ENCODE data around the gene ATG9A. TPM values are rescaled to one million over a fixed set of nuclear protein-coding genes. Genes with fewer than 3 reads are reported as not detected.

The ATG9A gene
- total RNA-seq, 1 experiment from 2014 or later, result 35.3 TPM

DNA sequence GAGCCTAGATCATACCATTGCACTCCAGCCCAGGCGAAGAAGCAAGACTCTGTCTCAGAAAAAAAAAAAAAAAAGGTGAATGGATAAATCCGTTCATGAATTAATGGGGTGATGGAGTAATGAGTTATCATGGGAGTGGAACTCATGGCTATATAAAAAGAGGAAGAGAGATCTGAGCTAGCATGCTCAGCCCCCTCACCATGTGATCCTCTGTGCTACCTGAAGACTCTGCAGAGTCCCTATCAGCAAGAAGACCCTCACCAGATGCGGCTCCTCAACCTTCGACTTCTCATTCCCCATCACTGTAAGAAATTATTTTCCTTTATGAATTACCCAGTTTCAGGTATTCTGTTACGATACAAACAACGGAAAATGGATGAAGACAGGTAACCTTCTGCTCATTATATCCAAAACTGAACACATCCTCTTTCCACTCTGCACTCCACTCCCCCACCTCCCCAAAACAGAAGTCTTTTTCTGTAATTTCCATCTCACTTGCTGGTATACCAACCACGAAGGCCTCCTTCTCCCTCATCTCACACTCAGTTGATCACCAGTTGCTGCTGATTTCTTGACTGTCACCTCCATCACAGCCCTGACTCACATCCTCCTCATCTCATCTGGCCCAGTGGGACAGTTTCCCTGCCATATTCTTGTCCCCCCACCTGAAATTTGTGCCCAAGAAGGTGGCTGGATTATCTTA, 42.5 kb downstream of the ATG9A start:
- Histone ChIP-seq H3K9me3 (replicated peaks) (no peaks in the 10 kb centered on the region), H3K27me3 (no peaks in the 10 kb centered on the region), H3K36me3 (peaks cover 11% of the 10 kb centered on the region; the same call in 1 of the 2 replicates), H3K4me1 (no peaks in the 10 kb centered on the region), H3K4me3 (no peak overlapping the region), H3K27ac (no peak overlapping the region)
- DNase-seq, result no peak

DNA sequence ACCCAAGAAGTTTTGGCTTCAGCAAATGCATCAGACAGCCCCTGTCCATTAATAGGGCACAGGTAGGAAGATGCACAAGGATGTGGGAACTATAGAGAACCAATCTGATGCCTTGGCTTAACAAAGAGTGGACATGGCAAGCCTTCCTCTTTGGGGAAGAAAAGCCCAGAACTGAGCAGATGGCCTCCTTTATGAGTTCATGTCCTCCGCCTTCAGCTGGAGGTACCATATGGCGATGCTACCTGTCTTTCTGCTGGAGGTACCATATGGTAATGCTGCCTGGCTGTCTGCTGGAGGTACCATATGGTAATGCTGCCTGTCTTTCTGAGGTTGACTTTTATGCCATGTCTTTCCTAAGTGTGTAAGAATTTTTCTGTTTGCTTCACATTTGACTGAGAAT, 45.3 kb downstream of the ATG9A start:
- H3K27me3 ChIP-seq, result no peaks in the 10 kb centered on the region
- H3K4me3 ChIP-seq, result no peak overlapping the region
- H3K27ac ChIP-seq, result no peak overlapping the region
- no peaks in the 10 kb centered on the region for H3K9me3 ChIP-seq (replicated peaks)
- H3K4me1 ChIP-seq, result 0 out of 2 replicates have a peak, but pooled peaks cover 2% of the 10 kb centered on the region
- DNase-seq, result no peak
- peaks cover 15% of the 10 kb centered on the region; the same call in 1 of the 2 replicates for H3K36me3 ChIP-seq

DNA sequence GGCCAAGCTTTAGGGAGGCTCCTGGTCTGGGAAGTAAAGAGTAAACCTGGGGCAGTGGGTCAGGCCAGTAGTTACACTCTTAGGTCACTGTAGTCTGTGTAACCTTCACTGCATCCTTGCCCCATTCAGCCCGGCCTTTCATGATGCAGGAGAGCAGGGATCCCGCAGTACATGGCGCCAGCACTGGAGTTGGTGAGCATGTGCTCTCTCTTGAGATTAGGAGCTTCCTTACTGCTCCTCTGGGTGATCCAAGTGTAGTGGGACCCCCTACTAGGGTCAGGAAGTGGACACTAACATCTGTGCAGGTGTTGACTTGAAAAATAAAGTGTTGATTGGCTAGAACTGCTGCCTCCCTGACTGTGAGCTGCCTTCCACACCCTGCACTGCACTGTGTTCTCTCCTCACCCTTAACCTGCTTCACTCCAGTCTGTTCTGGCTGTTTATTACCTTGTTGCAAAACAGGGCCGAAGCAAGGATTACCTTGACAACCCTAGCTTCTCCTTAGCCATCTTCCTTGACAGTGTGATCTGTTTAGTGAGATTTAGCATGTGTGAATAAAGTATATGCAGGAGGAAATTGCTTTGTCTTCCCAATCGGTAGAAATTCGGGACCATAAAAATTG, 46.2 kb downstream of the ATG9A start:
- H3K36me3 ChIP-seq, result peaks cover 15% of the 10 kb centered on the region; the same call in 1 of the 2 replicates

DNA sequence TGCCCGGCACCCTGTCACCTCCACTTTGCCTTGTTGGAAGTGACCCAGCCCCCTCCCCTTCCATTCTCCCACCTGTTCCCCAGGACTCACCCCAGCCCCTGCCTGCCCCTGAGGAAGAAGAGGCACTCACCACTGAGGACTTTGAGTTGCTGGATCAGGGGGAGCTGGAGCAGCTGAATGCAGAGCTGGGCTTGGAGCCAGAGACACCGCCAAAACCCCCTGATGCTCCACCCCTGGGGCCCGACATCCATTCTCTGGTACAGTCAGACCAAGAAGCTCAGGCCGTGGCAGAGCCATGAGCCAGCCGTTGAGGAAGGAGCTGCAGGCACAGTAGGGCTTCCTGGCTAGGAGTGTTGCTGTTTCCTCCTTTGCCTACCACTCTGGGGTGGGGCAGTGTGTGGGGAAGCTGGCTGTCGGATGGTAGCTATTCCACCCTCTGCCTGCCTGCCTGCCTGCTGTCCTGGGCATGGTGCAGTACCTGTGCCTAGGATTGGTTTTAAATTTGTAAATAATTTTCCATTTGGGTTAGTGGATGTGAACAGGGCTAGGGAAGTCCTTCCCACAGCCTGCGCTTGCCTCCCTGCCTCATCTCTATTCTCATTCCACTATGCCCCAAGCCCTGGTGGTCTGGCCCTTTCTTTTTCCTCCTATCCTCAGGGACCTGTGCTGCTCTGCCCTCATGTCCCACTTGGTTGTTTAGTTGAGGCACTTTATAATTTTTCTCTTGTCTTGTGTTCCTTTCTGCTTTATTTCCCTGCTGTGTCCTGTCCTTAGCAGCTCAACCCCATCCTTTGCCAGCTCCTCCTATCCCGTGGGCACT, 46.9 kb downstream of the ATG9A start:
- no peaks in the 10 kb centered on the region for H3K9me3 ChIP-seq (replicated peaks)
- no peaks in the 10 kb centered on the region for H3K27me3 ChIP-seq
- DNase-seq, result no peak
- H3K36me3 ChIP-seq, result peaks cover 15% of the 10 kb centered on the region; the same call in 1 of the 2 replicates
- 0 out of 2 replicates have a peak, but pooled peaks cover 5% of the 10 kb centered on the region for H3K4me1 ChIP-seq
- H3K27ac ChIP-seq, result no peak overlapping the region
- no peak overlapping the region for H3K4me3 ChIP-seq

More for the DNA sequence above, 46.2 kb downstream of the ATG9A start:
- H3K4me1 ChIP-seq, result 0 out of 2 replicates have a peak, but pooled peaks cover 5% of the 10 kb centered on the region
- no peak for DNase-seq
- no peak overlapping the region for H3K4me3 ChIP-seq
- no peaks in the 10 kb centered on the region for H3K27me3 ChIP-seq
- no peak overlapping the region for H3K27ac ChIP-seq
- H3K9me3 ChIP-seq (replicated peaks), result no peaks in the 10 kb centered on the region

GRCh38 chr2:219181531-219181930, 47.9 kb downstream of the ATG9A start:
- no peak overlapping the region for H3K27ac ChIP-seq
- no peak overlapping the region for H3K4me3 ChIP-seq
- 0 out of 2 replicates have a peak, but pooled peaks cover 5% of the 10 kb centered on the region for H3K4me1 ChIP-seq
- H3K36me3 ChIP-seq, result peaks cover 15% of the 10 kb centered on the region; the same call in 1 of the 2 replicates
- no peaks in the 10 kb centered on the region for H3K27me3 ChIP-seq
- DNase-seq, result no peak
- H3K9me3 ChIP-seq (replicated peaks), result no peaks in the 10 kb centered on the region

GRCh38 chr2:219180961-219181360, 48.5 kb downstream of the ATG9A start:
- Histone ChIP-seq H3K9me3 (replicated peaks) (no peaks in the 10 kb centered on the region), H3K27ac (no peak overlapping the region), H3K27me3 (no peaks in the 10 kb centered on the region), H3K36me3 (peaks cover 15% of the 10 kb centered on the region; the same call in 1 of the 2 replicates), H3K4me3 (no peak overlapping the region), H3K4me1 (0 out of 2 replicates have a peak, but pooled peaks cover 5% of the 10 kb centered on the region)
- DNase-seq, result no peak

DNA sequence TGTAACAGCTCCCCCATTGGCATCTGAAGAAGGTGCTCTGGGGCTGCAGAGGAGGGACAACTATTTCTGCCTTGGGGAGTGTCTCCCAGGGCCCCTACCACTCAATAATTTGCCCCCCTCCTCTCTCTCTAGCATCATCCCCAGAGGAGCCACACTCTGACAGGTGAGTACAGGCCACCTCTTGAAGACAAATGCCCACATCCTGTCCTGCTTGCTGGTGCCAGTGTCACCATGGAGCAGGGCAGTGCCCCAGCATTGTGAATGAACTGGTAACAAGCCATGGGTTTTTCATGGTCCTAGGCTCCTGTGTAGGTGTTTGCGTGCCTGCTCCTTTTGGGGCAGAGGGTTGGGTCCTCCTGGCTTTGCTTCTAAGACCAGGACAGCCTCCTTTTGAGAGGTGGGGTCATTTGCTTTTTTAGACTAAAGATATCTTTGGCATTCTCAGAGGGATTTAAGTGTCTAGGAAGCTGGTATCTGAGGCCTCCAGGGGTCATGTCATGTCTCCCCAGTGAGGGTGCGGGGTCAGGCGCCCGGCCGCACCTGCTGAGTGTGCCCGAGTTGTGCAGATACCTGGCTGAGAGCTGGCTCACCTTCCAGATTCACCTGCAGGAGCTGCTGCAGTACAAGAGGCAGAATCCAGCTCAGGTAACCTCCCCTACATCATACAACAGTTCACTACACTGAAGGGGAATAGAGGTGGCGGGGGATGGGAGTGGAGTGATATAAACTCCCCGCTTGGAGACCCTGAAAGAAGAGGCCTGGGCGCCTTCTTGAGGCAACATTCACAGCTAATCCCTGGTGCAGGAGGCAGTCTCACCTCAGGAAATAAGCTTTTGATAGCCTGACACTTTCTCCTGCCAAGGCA, 49.6 kb downstream of the ATG9A start:
- Histone ChIP-seq H3K4me1 (0 out of 2 replicates have a peak, but pooled peaks cover 5% of the 10 kb centered on the region), H3K36me3 (peaks cover 15% of the 10 kb centered on the region; the same call in 1 of the 2 replicates), H3K4me3 (no peak overlapping the region), H3K27me3 (no peaks in the 10 kb centered on the region), H3K27ac (no peak overlapping the region), H3K9me3 (replicated peaks) (no peaks in the 10 kb centered on the region)
- no peak for DNase-seq

GRCh38 chr2:219178377-219179175, 50.9 kb downstream of the ATG9A start:
- Histone ChIP-seq H3K4me3 (peak overlapping the region; percentile 85), H3K27me3 (no peaks in the 10 kb centered on the region), H3K4me1 (0 out of 2 replicates have a peak, but pooled peaks cover 5% of the 10 kb centered on the region), H3K27ac (no peak overlapping the region; the same call in 1 of the 2 replicates), H3K9me3 (replicated peaks) (no peaks in the 10 kb centered on the region), H3K36me3 (peaks cover 13% of the 10 kb centered on the region; the same call in 1 of the 2 replicates)
- DNase-seq, result peak; percentile 32 to 38

DNA sequence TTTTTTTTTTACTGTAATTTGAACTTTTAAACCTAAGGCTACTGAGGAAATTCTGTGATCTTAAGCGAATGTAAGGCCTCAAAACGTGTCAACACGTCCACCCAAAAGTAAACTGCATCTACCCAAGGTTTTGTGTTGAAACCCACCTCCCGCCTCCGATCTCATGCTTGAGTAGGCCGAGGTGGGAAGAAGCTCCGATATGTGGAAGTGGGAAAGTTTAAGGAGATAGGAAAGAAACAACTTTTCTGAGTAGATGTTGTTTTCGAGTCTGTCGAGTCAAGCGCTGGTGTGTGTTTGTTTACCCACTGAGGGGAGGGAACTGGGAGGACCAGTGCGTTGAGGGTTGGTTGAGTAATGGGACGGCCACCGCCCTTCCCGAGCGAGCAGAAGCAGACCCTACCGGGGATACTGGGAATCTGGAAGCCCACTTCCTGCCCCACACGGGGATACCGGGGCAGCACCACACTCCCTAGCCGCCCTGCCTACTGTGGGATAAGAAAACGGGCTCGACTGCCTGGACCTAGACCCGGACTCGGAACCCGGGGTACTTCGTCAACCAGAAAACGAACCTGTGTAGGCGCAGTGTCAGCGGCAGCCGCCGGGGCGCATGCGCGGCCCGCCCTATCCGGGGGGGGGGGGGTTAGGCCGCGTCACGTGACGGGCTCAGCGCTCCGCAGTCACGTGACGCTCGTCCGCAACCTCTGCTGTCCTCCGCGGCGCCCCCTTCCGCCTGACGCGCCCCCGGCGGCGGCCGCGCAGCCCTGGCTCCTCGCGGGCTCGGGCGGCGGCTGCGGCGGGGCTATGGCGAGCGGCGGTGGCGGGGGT, 51.7 kb downstream of the ATG9A start, which contains the start of gene RETREG2:
TSS of gene RETREG2 (plus strand) at position 724 of the 825 bp plus-strand sequence. CDS start at position 802, 78 bp downstream.
- peak within 1 kb of the TSS; percentile 85 for H3K4me3 ChIP-seq
- 0 out of 2 replicates have a peak, but pooled peaks cover 5% of the 10 kb centered on the region for H3K4me1 ChIP-seq
- peaks cover 8% of the 10 kb centered on the region; the same call in 1 of the 2 replicates for H3K36me3 ChIP-seq
- peak; percentile 77 to 89 for DNase-seq
- H3K27me3 ChIP-seq, result no peaks in the 10 kb centered on the region
- H3K9me3 ChIP-seq (replicated peaks), result no peaks in the 10 kb centered on the region
- H3K27ac ChIP-seq, result peak within 1 kb of the TSS; percentile 54

DNA sequence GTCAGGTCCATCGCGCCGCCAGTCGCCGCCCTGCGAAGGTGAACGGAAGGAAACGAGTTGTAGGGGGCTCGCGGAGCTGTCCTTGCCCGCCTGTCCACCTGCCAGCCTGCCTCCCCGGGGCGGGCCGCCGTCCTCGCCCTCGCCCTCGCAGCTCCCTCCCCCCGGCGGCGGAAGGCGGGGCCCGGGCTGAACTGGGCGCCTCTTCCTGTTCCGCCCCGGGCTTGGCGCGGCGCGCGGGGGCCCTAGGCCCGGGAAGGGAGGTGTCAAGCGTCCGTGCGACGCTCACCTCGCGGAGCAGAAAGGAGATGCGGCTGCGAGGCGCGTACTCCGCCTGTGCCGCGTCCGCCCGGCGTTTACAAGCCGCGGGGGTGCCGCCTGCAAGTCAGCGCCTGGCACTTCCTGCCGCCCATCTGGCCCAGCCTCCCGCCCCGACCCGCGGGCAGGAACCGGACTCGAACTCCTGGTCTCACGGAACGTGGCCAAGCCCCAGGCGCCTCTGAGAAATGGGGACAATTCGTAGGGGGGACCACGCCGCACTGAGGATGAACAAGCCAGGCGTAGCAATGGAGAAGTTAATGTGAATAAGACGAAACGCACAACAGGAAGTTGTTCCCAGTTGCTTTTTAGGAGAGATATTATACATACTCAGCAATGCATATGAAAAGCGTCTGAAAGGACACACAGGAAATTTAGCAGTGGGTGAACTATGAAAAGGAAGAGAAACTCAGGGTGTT, 52.5 kb downstream of the ATG9A start, which contains the start of gene CNPPD1:
TSS of gene CNPPD1 (minus strand) at position 108 of the 734 bp plus-strand sequence. CDS start at position 11, 97 bp downstream.
- DNase-seq, result peak; percentile 81 to 85

DNA sequence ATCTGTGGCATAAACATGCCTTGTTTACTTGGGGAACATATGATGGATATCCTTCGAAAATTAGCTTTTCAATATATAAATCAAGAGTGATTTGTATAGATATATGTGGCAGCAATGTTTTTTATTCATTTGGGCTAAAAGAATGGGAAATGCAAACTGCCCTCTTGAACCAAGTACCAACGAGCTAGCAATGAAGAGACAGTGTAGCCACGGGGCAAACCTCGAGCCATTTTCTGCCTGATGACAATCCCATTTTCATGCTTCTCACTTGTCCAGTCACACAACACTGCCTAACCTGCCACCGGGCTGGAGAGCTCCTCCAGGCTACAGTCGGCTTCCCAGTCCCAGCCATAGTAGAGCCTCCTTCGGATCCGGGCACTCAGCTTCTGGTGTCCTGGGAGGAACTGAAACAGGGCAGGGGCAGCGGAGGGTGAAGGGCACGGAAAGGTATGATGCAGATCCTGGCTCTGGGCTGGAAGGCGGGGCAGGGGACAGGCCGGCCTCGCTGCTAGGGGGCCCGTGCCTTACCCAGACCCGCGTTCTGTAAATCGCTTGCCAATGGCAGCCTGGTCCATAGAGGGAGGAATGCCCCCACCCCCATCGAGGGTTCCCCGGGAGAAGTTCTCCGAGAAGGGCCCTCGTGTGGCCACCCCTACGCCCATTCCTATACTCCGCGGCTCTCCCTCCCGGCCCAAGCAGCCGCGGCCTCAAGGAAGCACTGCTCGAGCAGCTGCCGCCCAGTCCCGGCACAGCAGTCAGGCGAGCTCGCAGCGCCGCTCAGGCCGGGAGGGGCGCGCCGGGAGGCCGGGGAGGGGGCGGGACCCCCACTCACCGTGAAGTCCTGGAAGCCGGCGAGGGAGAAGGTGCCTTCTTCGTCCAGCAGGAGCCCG, 53.3 kb downstream of the ATG9A start:
- Histone ChIP-seq H3K4me1 (0 out of 2 replicates have a peak, but pooled peaks cover 5% of the 10 kb centered on the region), H3K9me3 (replicated peaks) (no peaks in the 10 kb centered on the region), H3K27me3 (no peaks in the 10 kb centered on the region), H3K36me3 (no peaks in the 10 kb centered on the region), H3K27ac (peak overlapping the region; percentile 54; the same call in 1 of the 2 replicates), H3K4me3 (peak overlapping the region; percentile 85)
- peak; percentile 60 to 66 for DNase-seq

More for the DNA sequence above, 52.5 kb downstream of the ATG9A start, which contains the start of gene CNPPD1:
- H3K9me3 ChIP-seq (replicated peaks), result no peaks in the 10 kb centered on the region
- peak within 1 kb of the TSS; percentile 54 for H3K27ac ChIP-seq
- H3K4me3 ChIP-seq, result peak within 1 kb of the TSS; percentile 85
- H3K4me1 ChIP-seq, result 0 out of 2 replicates have a peak, but pooled peaks cover 5% of the 10 kb centered on the region
- no peaks in the 10 kb centered on the region for H3K27me3 ChIP-seq
- 0 out of 2 replicates have a peak, but pooled peaks cover 4% of the 10 kb centered on the region for H3K36me3 ChIP-seq
